ENCODE data around the gene TIGD6.
"Not testable (repeated sequence)": the region's sequence is repeated elsewhere in the genome, so short reads cannot be mapped to it uniquely, and the experiment has no call there.

- TF ChIP-seq, protein P1, sequence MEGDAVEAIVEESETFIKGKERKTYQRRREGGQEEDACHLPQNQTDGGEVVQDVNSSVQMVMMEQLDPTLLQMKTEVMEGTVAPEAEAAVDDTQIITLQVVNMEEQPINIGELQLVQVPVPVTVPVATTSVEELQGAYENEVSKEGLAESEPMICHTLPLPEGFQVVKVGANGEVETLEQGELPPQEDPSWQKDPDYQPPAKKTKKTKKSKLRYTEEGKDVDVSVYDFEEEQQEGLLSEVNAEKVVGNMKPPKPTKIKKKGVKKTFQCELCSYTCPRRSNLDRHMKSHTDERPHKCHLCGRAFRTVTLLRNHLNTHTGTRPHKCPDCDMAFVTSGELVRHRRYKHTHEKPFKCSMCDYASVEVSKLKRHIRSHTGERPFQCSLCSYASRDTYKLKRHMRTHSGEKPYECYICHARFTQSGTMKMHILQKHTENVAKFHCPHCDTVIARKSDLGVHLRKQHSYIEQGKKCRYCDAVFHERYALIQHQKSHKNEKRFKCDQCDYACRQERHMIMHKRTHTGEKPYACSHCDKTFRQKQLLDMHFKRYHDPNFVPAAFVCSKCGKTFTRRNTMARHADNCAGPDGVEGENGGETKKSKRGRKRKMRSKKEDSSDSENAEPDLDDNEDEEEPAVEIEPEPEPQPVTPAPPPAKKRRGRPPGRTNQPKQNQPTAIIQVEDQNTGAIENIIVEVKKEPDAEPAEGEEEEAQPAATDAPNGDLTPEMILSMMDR (IDR thresholded peaks at IDR 0.05) = not testable (repeated sequence)
- not testable (repeated sequence) for TF ChIP-seq POLR2A (IDR thresholded peaks at IDR 0.05)
Measured at GRCh38 chr5:150028047-150028446, 27.6 kb upstream of the TIGD6 start.
